ENCODE data around the gene VWA3A.
"Not testable (repeated sequence)": the region's sequence is repeated elsewhere in the genome, so short reads cannot be mapped to it uniquely, and the experiment has no call there.

DNA sequence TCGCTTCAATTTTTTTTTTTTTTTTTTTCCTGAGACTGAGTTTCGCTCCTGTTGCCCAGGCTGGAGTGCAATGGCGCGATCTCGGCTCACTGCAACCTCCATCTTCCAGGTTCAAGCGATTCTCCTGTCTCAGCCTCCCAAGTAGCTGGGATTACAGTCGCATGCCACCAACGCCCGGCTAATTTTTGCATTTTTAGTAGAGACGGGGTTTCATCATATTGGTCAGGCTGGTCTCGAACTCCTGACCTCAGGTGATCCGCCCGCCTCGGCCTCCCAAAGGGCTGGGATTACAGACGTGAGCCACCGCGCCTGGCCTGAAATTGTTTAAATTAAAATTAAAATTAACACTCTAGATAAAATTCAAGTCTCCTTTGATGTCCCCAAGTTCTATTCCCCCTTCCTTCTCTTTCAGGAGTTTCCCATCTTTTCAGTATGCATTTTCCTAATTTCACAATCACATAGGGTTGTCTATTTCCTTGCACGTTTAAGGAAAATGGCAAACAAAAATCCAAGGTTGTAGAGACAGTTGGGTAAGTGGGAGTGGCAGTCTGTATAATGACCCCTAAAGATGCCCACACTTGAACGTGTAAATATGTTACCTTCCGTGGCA, 104.3 kb downstream of the VWA3A start:
- not testable (repeated sequence) for TF ChIP-seq EZH2 (IDR thresholded peaks at IDR 0.05; ENCODE audit: insufficient read depth, poor library complexity, severe bottlenecking); EZH2phosphoT487 (IDR thresholded peaks at IDR 0.05; ENCODE audit: insufficient read depth, low read depth)
